HEK293 (cell line): Measurements from ENCODE around the gene TSPAN17.

Experiments
- BCL11A ChIP-seq: fragments of 450-650 bp; formaldehyde crosslinking; IDR thresholded peaks from 2 replicates; pipeline ENCODE4 v1.5.1; 2016; ENCODE audit warnings: low read depth, missing biosample characterization, missing genetic modification characterization
- CTCF ChIP-seq: fragments of 450-650 bp; formaldehyde crosslinking; IDR thresholded peaks from 2 replicates; pipeline ENCODE4 v1.5.1; 2016; ENCODE audit warnings: missing biosample characterization, missing genetic modification characterization
- IKZF3 ChIP-seq: fragments of 450-650 bp; IDR thresholded peaks from 2 replicates; pipeline ENCODE4 v1.5.0; 2018; ENCODE audit warnings: missing biosample characterization, mild to moderate bottlenecking, missing genetic modification characterization, moderate library complexity
- MZF1 ChIP-seq: fragments of 450-650 bp; formaldehyde crosslinking; IDR thresholded peaks from 2 replicates; pipeline ENCODE4 v1.5.1; 2017; ENCODE audit warnings: missing biosample characterization, missing genetic modification characterization, borderline replicate concordance
- PRDM10 ChIP-seq: fragments of 450-650 bp; formaldehyde crosslinking; IDR thresholded peaks from 2 replicates; pipeline ENCODE4 v1.5.1; 2016; ENCODE audit warnings: missing biosample characterization, missing genetic modification characterization
- TRIM28 ChIP-seq: IDR thresholded peaks from 2 replicates; pipeline ENCODE4 v1.6.1; 2011; ENCODE audit warnings: low read length, control low read depth, borderline replicate concordance
- ZNF335 ChIP-seq: fragments of 450-650 bp; formaldehyde crosslinking; conservative IDR thresholded peaks from 2 replicates; pipeline ENCODE4 v1.5.1; 2016; ENCODE audit warnings: missing biosample characterization, missing genetic modification characterization
- ZNF660 ChIP-seq: fragments of 450-650 bp; IDR thresholded peaks from 2 replicates; pipeline ENCODE4 v1.5.1; 2018; ENCODE audit warnings: missing biosample characterization, mild to moderate bottlenecking, missing genetic modification characterization
- ZNF76 ChIP-seq: fragments of 450-650 bp; formaldehyde crosslinking; IDR thresholded peaks from 2 replicates; pipeline ENCODE4; 2016; ENCODE audit warnings: low read depth, missing biosample characterization, missing genetic modification characterization, borderline replicate concordance

GRCh38 chr5:176610435-176610773 lies 36.9 kb upstream of the TSPAN17 start:
- TF ChIP-seq CTCF (no peak), ZNF76 (no peak), BCL11A (tag by site-specific recombination) (no peak), ZNF660 (tag by site-specific recombination) (no peak), IKZF3 (tag by site-specific recombination) (no peak), TRIM28 (no peak), PRDM10 (no peak), MZF1 (tag by site-specific recombination) (no peak), ZNF335 (no peak)
